Cardiac muscle cell (in vitro differentiated cells and primary cell): ENCODE results near the gene OCSTAMP. TPM values are rescaled to one million over a fixed set of nuclear protein-coding genes. Genes with fewer than 3 reads are reported as not detected.

Source experiments
- DNase-seq, 2 donors: peaks; one replicate each; pipeline versions ENCODE4 v3.0.0 to v3.0.0-alpha.2; 2010 to 2017; ENCODE audit warnings: low read depth in 1 of 2, low spot score in 1 of 2
- H3K27ac ChIP-seq: fragments of 200-600 bp; sonication (generic); 2 replicates; pipeline ENCODE4 v1.5.1; 2016
- H3K27me3 ChIP-seq: fragments of 200-600 bp; sonication (generic); 2 replicates; pipeline ENCODE4 v1.6.0; 2016; ENCODE audit warnings: control low read depth
- H3K36me3 ChIP-seq: fragments of 200-600 bp; sonication (generic); 2 replicates; pipeline ENCODE4 v1.5.1; 2016; ENCODE audit warnings: control low read depth
- H3K4me1 ChIP-seq: fragments of 200-600 bp; sonication (generic); 2 replicates; pipeline ENCODE4 v1.8.1; 2017; ENCODE audit warnings: low read depth, mild to moderate bottlenecking, mixed run types
- H3K4me3 ChIP-seq: fragments of 200-600 bp; sonication (generic); 2 replicates; pipeline ENCODE4 v1.5.1; 2016; ENCODE audit warnings: mild to moderate bottlenecking
- H3K9me3 ChIP-seq: fragments of 200-600 bp; sonication (generic); 2 replicates; pipeline ENCODE4 v1.5.1; 2017; ENCODE audit warnings: low read depth, mild to moderate bottlenecking, control low read depth
- polyA plus RNA-seq: library from polyadenylated mRNA; unstranded; fragments of >200 nt; fragmentation: Nextera tagmentation; extraction: Ambion mirVana; gene quantifications from 2 replicates; pipeline ENCODE4 v1.2.1, GENCODE V29; 2016
- total RNA-seq: library from RNA; depleted of rRNA; stranded (reverse); fragments of >200 nt; gene quantifications from 2 replicates; pipeline ENCODE4 v1.2.3, GENCODE V29; 2016
- TF ChIP-seq, protein P1 (sequence below): IDR thresholded peaks from 2 replicates; pipeline ENCODE4 v1.5.1; 2012; ENCODE audit warnings: low read depth, mild to moderate bottlenecking, low read length

OCSTAMP gene, protein sequence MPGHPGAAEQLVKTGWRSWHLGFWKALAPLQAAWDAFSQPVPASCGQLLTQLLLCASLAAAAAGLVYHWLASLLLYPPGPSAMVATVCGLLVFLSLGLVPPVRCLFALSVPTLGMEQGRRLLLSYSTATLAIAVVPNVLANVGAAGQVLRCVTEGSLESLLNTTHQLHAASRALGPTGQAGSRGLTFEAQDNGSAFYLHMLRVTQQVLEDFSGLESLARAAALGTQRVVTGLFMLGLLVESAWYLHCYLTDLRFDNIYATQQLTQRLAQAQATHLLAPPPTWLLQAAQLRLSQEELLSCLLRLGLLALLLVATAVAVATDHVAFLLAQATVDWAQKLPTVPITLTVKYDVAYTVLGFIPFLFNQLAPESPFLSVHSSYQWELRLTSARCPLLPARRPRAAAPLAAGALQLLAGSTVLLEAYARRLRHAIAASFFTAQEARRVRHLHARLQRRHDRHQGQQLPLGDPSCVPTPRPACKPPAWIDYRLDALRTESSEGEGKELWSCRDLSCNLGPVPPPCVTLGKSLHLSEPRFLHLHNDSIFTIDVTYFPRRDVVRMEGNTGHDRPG
- total RNA-seq (not detected in 2 replicates), polyA plus RNA-seq (not detected in 2 replicates)

DNA sequence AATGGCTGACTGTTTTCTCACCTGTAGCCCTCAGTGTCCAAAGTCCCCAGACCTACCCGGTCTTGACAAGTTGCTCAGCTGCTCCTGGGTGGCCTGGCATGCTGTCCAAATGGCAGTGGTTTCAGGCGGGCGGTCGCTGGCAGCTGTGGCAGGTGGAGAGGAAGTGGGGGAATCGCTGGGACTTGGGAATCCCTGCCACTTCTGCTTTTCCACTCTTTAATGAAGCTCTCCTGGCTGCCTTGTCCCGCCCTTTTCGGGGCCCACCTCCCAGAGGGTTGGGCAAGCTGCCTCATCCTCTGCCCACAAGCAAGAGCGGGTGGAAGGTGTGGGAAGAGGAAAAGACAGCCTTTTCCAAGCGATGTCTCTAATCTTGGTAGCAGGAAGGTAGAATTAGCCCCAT, at the start of gene OCSTAMP:
Gene OCSTAMP, minus strand, starts transcription at position 194 of the 400 bp plus-strand sequence. Its CDS starts 94 bp downstream, at position 100.
- no peaks in the 10 kb centered on the region for H3K27me3 ChIP-seq
- no peaks in the 10 kb centered on the region for H3K9me3 ChIP-seq
- peak within 1 kb of the TSS; percentile 26 for H3K27ac ChIP-seq
- H3K4me1 ChIP-seq = peaks cover 6% of the 10 kb centered on the region
- H3K4me3 ChIP-seq = no peak within 1 kb of the TSS
- TF ChIP-seq, protein P1, sequence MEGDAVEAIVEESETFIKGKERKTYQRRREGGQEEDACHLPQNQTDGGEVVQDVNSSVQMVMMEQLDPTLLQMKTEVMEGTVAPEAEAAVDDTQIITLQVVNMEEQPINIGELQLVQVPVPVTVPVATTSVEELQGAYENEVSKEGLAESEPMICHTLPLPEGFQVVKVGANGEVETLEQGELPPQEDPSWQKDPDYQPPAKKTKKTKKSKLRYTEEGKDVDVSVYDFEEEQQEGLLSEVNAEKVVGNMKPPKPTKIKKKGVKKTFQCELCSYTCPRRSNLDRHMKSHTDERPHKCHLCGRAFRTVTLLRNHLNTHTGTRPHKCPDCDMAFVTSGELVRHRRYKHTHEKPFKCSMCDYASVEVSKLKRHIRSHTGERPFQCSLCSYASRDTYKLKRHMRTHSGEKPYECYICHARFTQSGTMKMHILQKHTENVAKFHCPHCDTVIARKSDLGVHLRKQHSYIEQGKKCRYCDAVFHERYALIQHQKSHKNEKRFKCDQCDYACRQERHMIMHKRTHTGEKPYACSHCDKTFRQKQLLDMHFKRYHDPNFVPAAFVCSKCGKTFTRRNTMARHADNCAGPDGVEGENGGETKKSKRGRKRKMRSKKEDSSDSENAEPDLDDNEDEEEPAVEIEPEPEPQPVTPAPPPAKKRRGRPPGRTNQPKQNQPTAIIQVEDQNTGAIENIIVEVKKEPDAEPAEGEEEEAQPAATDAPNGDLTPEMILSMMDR = no peak
- H3K36me3 ChIP-seq = no peaks in the 10 kb centered on the region
- DNase-seq = no peak

DNA sequence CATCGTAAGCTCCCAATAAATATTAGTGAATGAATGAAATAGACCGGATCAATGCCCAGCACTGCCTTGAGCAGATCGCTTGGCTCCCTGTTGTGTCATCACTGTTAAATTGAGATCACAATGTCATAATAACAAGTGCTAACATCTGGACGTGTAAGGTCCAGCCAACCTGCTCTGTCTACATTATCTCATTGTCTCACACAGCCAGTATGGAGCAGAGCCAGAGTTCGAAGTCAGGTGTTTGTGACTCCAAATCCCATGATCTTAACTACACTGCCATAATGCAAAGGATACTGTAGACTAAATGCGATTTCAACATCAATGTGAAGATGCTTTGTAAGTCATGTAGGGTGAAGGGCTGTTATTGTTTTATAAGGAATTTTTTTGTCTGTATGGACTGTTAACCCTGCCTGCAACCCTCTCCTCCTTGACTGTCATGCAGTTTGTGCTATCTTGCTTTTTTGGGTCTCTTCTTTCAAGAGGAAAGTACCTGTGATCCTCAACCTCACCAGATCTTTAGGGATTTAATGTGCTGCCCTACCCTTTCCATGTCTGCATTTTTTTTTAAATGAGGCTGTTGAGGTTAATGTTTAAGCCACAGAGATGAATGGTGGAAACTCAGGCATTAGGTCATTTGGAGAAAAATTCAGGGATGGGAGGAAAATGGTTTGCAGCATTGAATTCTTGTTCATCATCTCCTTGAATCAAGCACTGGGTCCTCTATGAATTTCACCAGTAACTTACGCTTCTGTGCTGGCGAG, 49.0 kb upstream of the OCSTAMP start:
- Histone ChIP-seq H3K9me3 (no peaks in the 10 kb centered on the region), H3K4me1 (no peaks in the 10 kb centered on the region), H3K4me3 (no peak overlapping the region), H3K27ac (no peak overlapping the region), H3K27me3 (no peaks in the 10 kb centered on the region), H3K36me3 (no peaks in the 10 kb centered on the region)
- TF ChIP-seq, protein P1 = no peak
- no peak for DNase-seq

DNA sequence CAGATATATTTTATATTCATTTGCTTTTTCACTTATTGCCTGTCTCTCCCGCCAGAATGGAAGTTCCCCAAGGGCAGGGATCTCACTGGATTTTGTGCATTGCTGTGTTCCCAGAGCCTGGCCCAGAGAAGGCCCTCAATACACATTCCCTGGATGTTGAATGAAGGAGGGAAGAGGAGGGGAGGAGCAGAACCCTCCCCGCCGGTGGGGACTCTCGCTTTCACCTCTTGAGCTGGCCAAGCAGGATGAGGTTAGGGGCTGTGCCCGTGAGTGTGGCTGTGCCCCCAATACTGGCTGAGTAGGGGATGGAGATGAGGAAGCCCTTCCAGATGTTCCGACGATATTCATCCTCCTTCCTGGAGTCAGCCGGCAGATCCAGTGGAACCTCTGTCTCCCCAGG, 45.5 kb upstream of the OCSTAMP start:
- Histone ChIP-seq H3K4me1 (no peaks in the 10 kb centered on the region), H3K27me3 (no peaks in the 10 kb centered on the region), H3K36me3 (no peaks in the 10 kb centered on the region), H3K27ac (no peak overlapping the region), H3K4me3 (no peak overlapping the region), H3K9me3 (no peaks in the 10 kb centered on the region)
- DNase-seq = no peak
- TF ChIP-seq, protein P1 = no peak

DNA sequence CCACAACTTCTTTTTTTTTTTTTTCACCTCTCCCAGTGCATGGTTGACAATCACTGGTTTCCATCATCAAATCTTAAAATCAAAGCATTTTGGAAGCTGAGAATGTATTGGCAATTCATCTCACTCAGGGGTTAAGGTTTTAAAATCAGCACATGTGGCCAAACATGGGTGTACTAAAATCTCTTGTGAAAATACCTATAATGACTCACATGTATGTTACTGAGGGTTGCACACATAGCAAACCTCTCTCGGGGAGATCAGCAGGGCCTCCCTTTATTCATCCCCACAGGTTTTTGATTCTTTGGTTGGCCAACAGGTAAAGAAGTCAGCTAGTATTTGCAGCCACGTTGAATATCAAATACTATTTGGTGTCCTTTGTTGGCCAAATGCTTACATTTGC, 44.3 kb upstream of the OCSTAMP start:
- H3K27me3 ChIP-seq = no peaks in the 10 kb centered on the region
- H3K9me3 ChIP-seq = no peaks in the 10 kb centered on the region
- TF ChIP-seq, protein P1 = no peak
- H3K4me3 ChIP-seq = no peak overlapping the region
- DNase-seq = no peak
- H3K36me3 ChIP-seq = no peaks in the 10 kb centered on the region
- H3K4me1 ChIP-seq = no peaks in the 10 kb centered on the region
- H3K27ac ChIP-seq = no peak overlapping the region

DNA sequence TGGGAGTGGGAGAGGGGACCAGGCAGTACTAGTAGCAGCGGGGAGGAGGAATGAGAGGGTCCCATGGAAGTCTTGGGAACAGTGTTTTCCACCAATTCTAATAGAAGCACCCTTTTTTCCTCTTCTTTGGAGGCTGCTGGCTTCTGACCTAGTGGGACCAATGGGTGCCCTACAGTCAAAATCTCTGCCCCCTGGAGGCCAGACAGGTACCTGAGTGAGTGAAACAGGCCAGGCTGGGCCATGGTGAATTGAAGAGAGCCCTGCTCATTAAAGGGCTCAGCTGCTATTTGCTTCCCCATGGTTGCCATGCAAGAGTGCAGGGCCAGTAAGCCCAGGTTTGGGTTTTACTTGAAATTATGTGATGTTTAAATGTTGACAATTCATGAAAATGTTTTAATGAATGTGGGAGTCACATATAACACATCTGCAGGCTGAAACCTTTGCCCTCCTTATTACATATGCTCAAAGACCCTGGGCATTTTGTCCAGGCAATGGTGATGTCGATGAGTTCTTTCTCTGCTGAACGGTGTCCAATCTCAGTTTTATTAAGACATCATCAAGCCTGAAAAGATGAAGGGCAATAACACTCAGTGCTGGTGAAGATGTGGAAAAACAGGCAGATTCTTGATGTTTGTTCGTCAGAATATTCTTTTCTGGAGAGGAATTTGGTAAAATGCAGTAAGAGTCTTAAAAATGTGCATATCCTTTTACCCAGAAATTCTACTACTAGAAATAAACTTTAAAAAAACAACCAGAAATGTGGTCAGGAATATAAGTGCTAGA, 42.3 kb upstream of the OCSTAMP start:
- H3K27ac ChIP-seq = no peak overlapping the region
- no peak for DNase-seq
- no peaks in the 10 kb centered on the region for H3K36me3 ChIP-seq
- TF ChIP-seq, protein P1 = peak; percentile 6
- H3K27me3 ChIP-seq = no peaks in the 10 kb centered on the region
- no peaks in the 10 kb centered on the region for H3K4me1 ChIP-seq
- H3K4me3 ChIP-seq = no peak overlapping the region
- H3K9me3 ChIP-seq = no peaks in the 10 kb centered on the region
